Measurements from ENCODE around the gene ARHGEF6.
"Not testable (repeated sequence)": the region's sequence is repeated elsewhere in the genome, so short reads cannot be mapped to it uniquely, and the experiment has no call there.

ARHGEF6 gene

GRCh38 chrX:136780763-136781162 lies at the start of gene ARHGEF6:
Gene ARHGEF6 (minus strand): TSS chrX:136780932. CDS start chrX:136780882, 50 bp downstream.
- peak; percentile 27 for DNase-seq

- no peak for DNase-seq
These were observed 48.7 kb upstream of the ARHGEF6 start for GRCh38 chrX:136829413-136829812.

GRCh38 chrX:136828830-136829229 lies 48.1 kb upstream of the ARHGEF6 start:
- DNase-seq, result no peak

GRCh38 chrX:136827026-136827425 lies 46.3 kb upstream of the ARHGEF6 start:
- no peak for DNase-seq

- no peak for DNase-seq
These were observed 45.0 kb upstream of the ARHGEF6 start for GRCh38 chrX:136825771-136826170.

- DNase-seq, result no peak
These were observed 42.4 kb upstream of the ARHGEF6 start for GRCh38 chrX:136823175-136823574.

GRCh38 chrX:136822337-136823095 lies 41.8 kb upstream of the ARHGEF6 start:
- no peak for DNase-seq

- not testable (repeated sequence) for DNase-seq
These were observed 39.0 kb upstream of the ARHGEF6 start for GRCh38 chrX:136819756-136820155.

GRCh38 chrX:136819031-136819703 lies 38.4 kb upstream of the ARHGEF6 start:
- no peak for DNase-seq

- DNase-seq, result no peak
These were observed 36.2 kb upstream of the ARHGEF6 start for GRCh38 chrX:136816975-136817374.

- DNase-seq, result no peak
These were observed 34.4 kb upstream of the ARHGEF6 start for GRCh38 chrX:136814847-136815750.

GRCh38 chrX:136812286-136812685 lies 31.6 kb upstream of the ARHGEF6 start:
- no peak for DNase-seq

GRCh38 chrX:136810493-136810892 lies 29.8 kb upstream of the ARHGEF6 start:
- DNase-seq, result no peak

GRCh38 chrX:136806891-136807410 lies 26.2 kb upstream of the ARHGEF6 start:
- DNase-seq, result no peak

GRCh38 chrX:136802515-136802914 lies 21.8 kb upstream of the ARHGEF6 start:
- DNase-seq, result no peak

- DNase-seq, result no peak
These were observed 17.1 kb upstream of the ARHGEF6 start for GRCh38 chrX:136797787-136798186.

GRCh38 chrX:136795132-136795531 lies 14.4 kb upstream of the ARHGEF6 start:
- DNase-seq, result not testable (repeated sequence)

- not testable (repeated sequence) for DNase-seq
These were observed 13.9 kb upstream of the ARHGEF6 start for GRCh38 chrX:136794660-136795059.

- DNase-seq, result no peak
These were observed 13.3 kb upstream of the ARHGEF6 start for GRCh38 chrX:136794080-136794479.

- DNase-seq, result no peak
These were observed 9.1 kb upstream of the ARHGEF6 start for GRCh38 chrX:136789856-136790255.

GRCh38 chrX:136784231-136784630 lies 3.5 kb upstream of the ARHGEF6 start:
- no peak for DNase-seq

- DNase-seq, result no peak
These were observed 2.4 kb upstream of the ARHGEF6 start for GRCh38 chrX:136783159-136783558.

GRCh38 chrX:136781180-136781797 lies 557 bp upstream of the ARHGEF6 start:
- DNase-seq, result no peak

Data from NK-92 treated with Interleukin-12 subunit alpha and Interleukin-12 subunit beta, amount 100 ng/mL, for 24 hours (cell line).